Spleen (tissue), 11 donors: ENCODE results near the gene ZC2HC1C. TPM values are rescaled to one million over a fixed set of nuclear protein-coding genes. Genes with fewer than 3 reads are reported as not detected.
A peak's percentile ranks its signal among the peaks of the same experiment; 100 is the strongest.

ENCODE experiments used
- DNase-seq: peaks from one replicate; pipeline ENCODE4 v3.0.0-alpha.2; 2020
- H3K27ac ChIP-seq, 8 donors: fragments of 200-600 bp; sonication (generic) in 7 of 8; 1 replicate in 4 of 8; 2 replicates in 4 of 8; pipeline versions ENCODE4 v1.5.0 to v1.8.0; 2016 to 2021; ENCODE audit warnings: inconsistent platforms in 4 of 8, mild to moderate bottlenecking in 4 of 8, moderate library complexity in 1 of 8
- H3K27me3 ChIP-seq, 7 donors: fragments of 200-600 bp; sonication (generic) in 6 of 7; replicated peaks in 1 of 7; 1 replicate in 4 of 7; 2 replicates in 3 of 7; pipeline versions ENCODE4 v1.5.0 to v1.8.0; 2016 to 2021; ENCODE audit warnings: inconsistent platforms in 3 of 7, mild to moderate bottlenecking in 1 of 7
- H3K36me3 ChIP-seq, 6 donors: fragments of 200-600 bp; sonication (generic) in 5 of 6; 1 replicate in 4 of 6; 2 replicates in 2 of 6; pipeline versions ENCODE4 v1.5.0 to v1.8.0; 2016 to 2021; ENCODE audit warnings: inconsistent platforms in 2 of 6
- H3K4me1 ChIP-seq, 6 donors: fragments of 200-600 bp; sonication (generic) in 5 of 6; 1 replicate in 3 of 6; 2 replicates in 3 of 6; pipeline versions ENCODE4 v1.5.0 to v1.8.0; 2016 to 2021; ENCODE audit warnings: inconsistent platforms in 3 of 6
- H3K4me3 ChIP-seq, 8 donors: fragments of 200-600 bp; sonication (generic) in 7 of 8; 1 replicate in 4 of 8; 2 replicates in 4 of 8; pipeline versions ENCODE4 v1.5.0 to v1.8.0; 2016 to 2021; ENCODE audit warnings: inconsistent platforms in 4 of 8, mild to moderate bottlenecking in 4 of 8, moderate library complexity in 2 of 8
- H3K9me3 ChIP-seq, 8 donors: fragments of 200-600 bp; sonication (generic) in 7 of 8; 1 replicate in 4 of 8; 2 replicates in 4 of 8; pipeline versions ENCODE4 v1.5.0 to v1.8.0; 2016 to 2021; ENCODE audit warnings: inconsistent platforms in 4 of 8
- CTCF ChIP-seq, 11 experiments: fragments of 200-600 bp in 7 of 11; fragments of 450-650 bp in 4 of 11; sonication (generic) in 4 of 11; IDR thresholded peaks in 8 of 11; conservative IDR thresholded peaks in 3 of 11; 1 replicate in 7 of 11; 2 replicates in 4 of 11; pipeline versions ENCODE4 v1.4.0 to v1.8.0; 2016 to 2021; ENCODE audit warnings: antibody characterized with exemption in 11 of 11, inconsistent platforms in 4 of 11, mild to moderate bottlenecking in 1 of 11
- POLR2A ChIP-seq, 3 donors: fragments of 450-650 bp; IDR thresholded peaks; one replicate each; pipeline ENCODE4 v1.5.1; 2017; ENCODE audit warnings: antibody characterized with exemption in 3 of 3, mild to moderate bottlenecking in 1 of 3
- POLR2AphosphoS5 ChIP-seq, 3 donors: sonication (generic); formaldehyde crosslinking; IDR thresholded peaks; one replicate each; pipeline ENCODE4 v1.5.1; 2017; ENCODE audit warnings: antibody characterized with exemption in 3 of 3
- WGBS, 5 donors: extraction: QIAGEN DNeasy Blood & Tissue Kit in 3 of 5; methylation state at CpG; one replicate each; pipeline versions ENCODE4 v1.1.5 to v1.1.7; 2013 to 2018; 5-methylcytosine and 5-hydroxymethylcytosine counted together
- intact Hi-C: fragments of 100-400 bp; cut with DNase I; formaldehyde crosslinking; loops from one replicate; pipeline ENCODE4 v1.15.0; 2023; ENCODE audit warnings: low total_unique reads
- polyA plus RNA-seq, 3 donors: library from polyadenylated mRNA; stranded (reverse); fragments of 200-250 nt; gene quantifications; one replicate each; pipeline ENCODE4 v1.2.1, GENCODE V29; 2013
- total RNA-seq, 7 donors: library from RNA; depleted of rRNA in 3 of 7; stranded (reverse); fragments of >200 nt in 3 of 7; fragmentation: NEBNext Ultra II Directional in 4 of 7; extraction: Animal tissue kit (Norgen Biotek cat#: 25700) in 4 of 7; gene quantifications; one replicate each; pipeline versions ENCODE4 v1.1.0 to v1.2.1, GENCODE V29; 2016 to 2021
- donor health status: healthy with polysubstance abuse.
- donor health status: DM: no; HTN: no; CAD: no; lungs with moderate emphysema.
- donor health status: DM: no; HTN: no; CAD: no.
- donor health status: Bipolar disorder and iron deficiency.
- donor health status: healthy.
- donor health status: DM: no; HTN: no; CAD: no.
- donor health status: DM: yes; HTN: yes; CAD: no.

ZC2HC1C gene
- total and polyA plus RNA-seq, 10 donors = 0.89 to 2.8 (median 1.2) TPM

DNA sequence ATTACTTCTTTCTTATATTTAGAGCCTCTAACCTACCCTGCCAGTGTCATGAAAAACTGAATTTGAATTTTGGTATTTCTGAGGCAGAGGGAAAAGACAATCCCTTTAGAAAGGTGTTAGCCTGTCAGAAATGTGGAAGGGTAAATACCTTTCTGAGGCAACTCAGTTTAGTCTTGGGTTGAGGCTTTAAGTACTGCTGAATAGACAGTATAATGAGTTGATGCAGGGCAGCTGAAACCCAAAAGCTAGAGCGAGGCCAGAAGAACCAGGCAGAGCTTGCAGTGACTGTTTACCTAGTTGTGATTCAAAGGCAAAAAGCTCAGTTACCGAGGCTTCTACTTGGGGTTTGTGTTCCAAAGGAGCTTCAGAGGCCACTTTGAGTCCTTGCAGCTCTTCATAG lies 18.7 kb downstream of the ZC2HC1C start:
- Histone ChIP-seq H3K4me3 (no peak overlapping the region), H3K27me3 (no peaks in the 10 kb centered on the region), H3K36me3 (peaks cover 0 to 100% (median 89%) of the 10 kb centered on the region in 6 donors), H3K9me3 (no peaks in the 10 kb centered on the region), H3K4me1 (no peaks in the 10 kb centered on the region), H3K27ac (no peak overlapping the region)
- no peak for DNase-seq
- WGBS, 5 donors = 87 to 97% (median 97%) methylated on average over 2 of the region's 2 CpGs
- TF ChIP-seq POLR2AphosphoS5 (IDR thresholded peaks at IDR 0.05) (no peak), CTCF (IDR thresholded peaks at IDR 0.05 in 8 of 11, conservative IDR thresholded peaks at IDR 0.05 in 3 of 11) (no peak), POLR2A (IDR thresholded peaks at IDR 0.05) (no peak)
- intact Hi-C loops = loop anchor here (10.0 kb wide), 2 partner anchors 143 to 223 kb away; no protein-coding TSS in a partner anchor

- Histone ChIP-seq H3K27me3 (no peaks in the 10 kb centered on the region), H3K4me1 (no peaks in the 10 kb centered on the region), H3K27ac (no peak overlapping the region), H3K4me3 (no peak overlapping the region), H3K9me3 (no peaks in the 10 kb centered on the region), H3K36me3 (peaks cover 0 to 100% (median 88%) of the 10 kb centered on the region in 6 donors)
- WGBS, 5 donors = 76 to 83% (median 83%) methylated on average over 7 of the region's 7 CpGs
- intact Hi-C loops = loop anchor here (10.0 kb wide), 2 partner anchors 144 to 224 kb away; no protein-coding TSS in a partner anchor
- TF ChIP-seq POLR2A (IDR thresholded peaks at IDR 0.05) (no peak), CTCF (IDR thresholded peaks at IDR 0.05 in 8 of 11, conservative IDR thresholded peaks at IDR 0.05 in 3 of 11) (peak in 10 of 11 experiments; percentile 25 to 82 (median 64)), POLR2AphosphoS5 (IDR thresholded peaks at IDR 0.05) (no peak)
- no peak for DNase-seq
These were observed 19.3 kb downstream of the ZC2HC1C start for GRCh38 chr14:75088566-75089373.

- no peaks in the 10 kb centered on the region for H3K4me1 ChIP-seq
- H3K9me3 ChIP-seq = no peaks in the 10 kb centered on the region
- H3K36me3 ChIP-seq = peaks cover 0 to 100% (median 88%) of the 10 kb centered on the region in 6 donors
- intact Hi-C loops = no loop called here
- no peak overlapping the region for H3K27ac ChIP-seq
- H3K27me3 ChIP-seq = no peaks in the 10 kb centered on the region
- WGBS, 5 donors = 92 to 96% (median 94%) methylated on average over 3 of the region's 3 CpGs
- no peak for DNase-seq
- no peak overlapping the region for H3K4me3 ChIP-seq
- TF ChIP-seq POLR2AphosphoS5 (IDR thresholded peaks at IDR 0.05) = no peak
- no peak for TF ChIP-seq POLR2A (IDR thresholded peaks at IDR 0.05)
- TF ChIP-seq CTCF (IDR thresholded peaks at IDR 0.05 in 8 of 11, conservative IDR thresholded peaks at IDR 0.05 in 3 of 11) = no peak
These were observed 20.9 kb downstream of the ZC2HC1C start for GRCh38 chr14:75090353-75090752.

DNA sequence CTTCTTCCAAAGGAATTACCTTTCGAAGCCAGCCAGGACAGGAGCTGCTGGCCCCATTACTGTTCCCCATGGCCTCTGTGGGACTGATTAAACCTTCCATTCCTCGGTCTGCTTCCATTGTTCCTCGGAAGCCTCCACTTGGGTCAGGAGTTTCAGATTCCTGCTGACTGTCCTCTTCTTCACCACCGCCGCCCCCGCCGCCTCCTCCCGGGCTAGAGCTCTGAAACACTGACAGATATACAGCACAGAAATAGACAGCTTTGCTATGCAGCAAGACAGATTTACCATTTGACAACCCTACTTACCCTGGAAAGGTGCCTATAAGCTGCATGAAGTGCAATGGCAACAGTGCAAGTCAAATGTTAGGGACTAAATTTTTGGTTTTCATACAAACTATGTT lies 21.8 kb downstream of the ZC2HC1C start:
- Histone ChIP-seq H3K36me3 (peaks cover 3 to 100% (median 88%) of the 10 kb centered on the region in 6 donors), H3K4me1 (peaks cover 0 to 5% (median 0%) of the 10 kb centered on the region in 6 donors), H3K27ac (no peak overlapping the region), H3K27me3 (no peaks in the 10 kb centered on the region), H3K4me3 (no peak overlapping the region), H3K9me3 (no peaks in the 10 kb centered on the region)
- TF ChIP-seq CTCF (IDR thresholded peaks at IDR 0.05 in 8 of 11, conservative IDR thresholded peaks at IDR 0.05 in 3 of 11) = no peak
- no peak for TF ChIP-seq POLR2A (IDR thresholded peaks at IDR 0.05)
- no peak for TF ChIP-seq POLR2AphosphoS5 (IDR thresholded peaks at IDR 0.05)
- DNase-seq = no peak
- 90 to 95% (median 94%) methylated on average over 8 of the region's 8 CpGs for WGBS, 5 donors
- intact Hi-C loops = no loop called here
